DND-41 (cell line): ENCODE measurements around the gene SMIM31.

Experiments used
- ATAC-seq: fragments of 200-7000 bp; cut with Tn5 transposase; 3 replicates; pipeline ENCODE4 v1.9.1; 2021; ENCODE audit warnings: low read depth; ENCODE audit not compliant: insufficient read depth
- DNase-seq: peaks from one replicate; pipeline ENCODE4 v3.0.0-alpha.2; 2020
- H2AFZ ChIP-seq: 2 replicates; pipeline ENCODE4 v1.6.0; 2012; ENCODE audit warnings: low read depth, low read length
- H3K27ac ChIP-seq: 2 replicates; pipeline ENCODE4 v1.5.1; 2012; ENCODE audit warnings: low read length, inconsistent platforms
- H3K27me3 ChIP-seq: fragments of 200-600 bp; sonication (generic); 2 replicates; pipeline ENCODE4 v1.6.0; 2012; ENCODE audit warnings: low read length, mild to moderate bottlenecking, inconsistent platforms; ENCODE audit not compliant: insufficient read depth, poor library complexity
- H3K36me3 ChIP-seq: 2 replicates; pipeline ENCODE4 v1.5.1; 2012; ENCODE audit warnings: low read length, inconsistent platforms; ENCODE audit not compliant: insufficient read depth
- H3K4me1 ChIP-seq: 2 replicates; pipeline ENCODE4 v1.5.1; 2012; ENCODE audit warnings: mild to moderate bottlenecking, low read length; ENCODE audit not compliant: insufficient read depth
- H3K4me2 ChIP-seq: 2 replicates; pipeline ENCODE4 v1.6.0; 2012; ENCODE audit warnings: mild to moderate bottlenecking, moderate library complexity, low read length, inconsistent platforms; ENCODE audit not compliant: insufficient read depth
- H3K4me3 ChIP-seq, 2 experiments: fragments of 200-600 bp in 1 of 2; shearing (Covaris generic) in 1 of 2; 2 replicates each; pipeline ENCODE4 v1.5.1; 2012 to 2016; ENCODE audit warnings: inconsistent platforms in 2 of 2, low read length in 2 of 2, mild to moderate bottlenecking in 2 of 2, low read depth in 1 of 2, moderate library complexity in 1 of 2
- H3K79me2 ChIP-seq: 2 replicates; pipeline ENCODE4 v1.6.0; 2012; ENCODE audit warnings: low read length, inconsistent platforms; ENCODE audit not compliant: insufficient read depth
- H3K9ac ChIP-seq: 2 replicates; pipeline ENCODE4 v1.6.0; 2012; ENCODE audit warnings: low read depth, mild to moderate bottlenecking, inconsistent platforms, low read length, moderate library complexity
- H3K9me3 ChIP-seq: 2 replicates; pipeline ENCODE4 v1.5.1; 2012; ENCODE audit warnings: low read length, moderate library complexity, mild to moderate bottlenecking, inconsistent platforms; ENCODE audit not compliant: insufficient read depth, severe bottlenecking
- H4K20me1 ChIP-seq: 2 replicates; pipeline ENCODE4 v1.6.0; 2012; ENCODE audit warnings: low read length; ENCODE audit not compliant: insufficient read depth
- EZH2 ChIP-seq: IDR thresholded peaks from 3 replicates; pipeline ENCODE4 v1.6.1; 2012; ENCODE audit warnings: borderline replicate concordance, low read depth, mild to moderate bottlenecking, moderate library complexity, low read length, inconsistent platforms; ENCODE audit not compliant: severe bottlenecking
- TF ChIP-seq, protein P1 (sequence below): IDR thresholded peaks from 2 replicates; pipeline ENCODE4 v1.5.1; 2012; ENCODE audit warnings: borderline replicate concordance, low read length, moderate library complexity, mild to moderate bottlenecking; ENCODE audit not compliant: poor library complexity, severe bottlenecking; ENCODE audit errors: extremely low read depth

The SMIM31 gene

DNA sequence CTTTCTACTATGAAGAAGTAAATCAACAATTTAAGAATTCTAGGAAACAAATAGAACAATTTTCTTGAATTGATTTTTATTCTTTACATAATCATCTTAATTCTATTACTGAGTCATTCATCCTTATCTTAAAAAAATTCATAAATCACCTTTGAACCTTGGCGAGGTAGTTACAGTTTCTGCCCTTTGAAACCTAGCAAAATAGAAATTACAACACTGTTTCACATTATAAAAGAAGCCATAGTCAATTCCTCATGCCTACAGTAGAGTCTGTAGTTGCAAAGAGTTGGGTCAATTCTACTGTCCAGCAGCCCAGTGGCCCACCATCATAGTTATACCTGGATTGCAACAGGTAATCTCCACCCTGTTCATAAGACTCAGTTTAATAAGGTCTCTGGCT lies 7.3 kb downstream of the SMIM31 start:
- DNase-seq, result no peak
- Histone ChIP-seq H3K27me3 (no peaks in the 10 kb centered on the region), H3K4me1 (no peaks in the 10 kb centered on the region), H3K9ac (no peak overlapping the region), H3K4me3 (no peak overlapping the region), H3K9me3 (no peaks in the 10 kb centered on the region), H3K27ac (no peak overlapping the region), H2AFZ (no peak overlapping the region), H3K36me3 (no peaks in the 10 kb centered on the region), H3K79me2 (no peaks in the 10 kb centered on the region), H3K4me2 (no peak overlapping the region), H4K20me1 (no peaks in the 10 kb centered on the region)
- TF ChIP-seq, protein P1, sequence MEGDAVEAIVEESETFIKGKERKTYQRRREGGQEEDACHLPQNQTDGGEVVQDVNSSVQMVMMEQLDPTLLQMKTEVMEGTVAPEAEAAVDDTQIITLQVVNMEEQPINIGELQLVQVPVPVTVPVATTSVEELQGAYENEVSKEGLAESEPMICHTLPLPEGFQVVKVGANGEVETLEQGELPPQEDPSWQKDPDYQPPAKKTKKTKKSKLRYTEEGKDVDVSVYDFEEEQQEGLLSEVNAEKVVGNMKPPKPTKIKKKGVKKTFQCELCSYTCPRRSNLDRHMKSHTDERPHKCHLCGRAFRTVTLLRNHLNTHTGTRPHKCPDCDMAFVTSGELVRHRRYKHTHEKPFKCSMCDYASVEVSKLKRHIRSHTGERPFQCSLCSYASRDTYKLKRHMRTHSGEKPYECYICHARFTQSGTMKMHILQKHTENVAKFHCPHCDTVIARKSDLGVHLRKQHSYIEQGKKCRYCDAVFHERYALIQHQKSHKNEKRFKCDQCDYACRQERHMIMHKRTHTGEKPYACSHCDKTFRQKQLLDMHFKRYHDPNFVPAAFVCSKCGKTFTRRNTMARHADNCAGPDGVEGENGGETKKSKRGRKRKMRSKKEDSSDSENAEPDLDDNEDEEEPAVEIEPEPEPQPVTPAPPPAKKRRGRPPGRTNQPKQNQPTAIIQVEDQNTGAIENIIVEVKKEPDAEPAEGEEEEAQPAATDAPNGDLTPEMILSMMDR, result no peak
- no peak for TF ChIP-seq EZH2
- no peak for ATAC-seq

DNA sequence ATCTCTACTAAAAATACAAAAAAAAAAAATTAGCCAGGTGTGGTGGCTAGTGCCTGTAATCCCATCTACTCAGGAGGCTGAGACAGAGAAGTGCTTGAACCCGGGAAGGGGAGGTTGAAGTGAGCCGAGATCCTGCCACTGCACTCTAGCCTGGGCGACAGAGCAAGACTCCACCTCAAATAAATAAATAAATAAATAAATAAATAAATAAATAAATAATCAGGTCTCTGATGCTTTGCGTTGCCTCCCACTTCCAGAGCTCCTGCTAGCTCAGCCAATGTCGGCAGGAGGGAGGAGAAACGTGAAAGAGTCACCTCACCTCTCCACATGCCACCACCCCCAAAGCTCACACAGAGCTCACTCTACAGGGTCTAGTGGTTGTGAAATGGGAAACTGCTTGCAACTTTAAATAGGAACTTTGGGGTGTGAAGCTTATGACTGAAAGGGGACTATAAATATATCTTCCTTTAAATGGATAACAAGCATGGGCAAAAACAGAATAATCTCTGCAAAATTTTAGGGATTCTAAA lies 7.9 kb downstream of the SMIM31 start:
- Histone ChIP-seq H3K4me1 (no peaks in the 10 kb centered on the region), H3K27ac (no peak overlapping the region), H3K4me3 (no peak overlapping the region), H3K9ac (no peak overlapping the region), H3K36me3 (no peaks in the 10 kb centered on the region), H4K20me1 (no peaks in the 10 kb centered on the region), H3K79me2 (no peaks in the 10 kb centered on the region), H3K27me3 (no peaks in the 10 kb centered on the region), H2AFZ (no peak overlapping the region), H3K4me2 (no peak overlapping the region), H3K9me3 (no peaks in the 10 kb centered on the region)
- DNase-seq, result no peak
- TF ChIP-seq, protein P1, result no peak
- no peak for TF ChIP-seq EZH2
- no peak for ATAC-seq

DNA sequence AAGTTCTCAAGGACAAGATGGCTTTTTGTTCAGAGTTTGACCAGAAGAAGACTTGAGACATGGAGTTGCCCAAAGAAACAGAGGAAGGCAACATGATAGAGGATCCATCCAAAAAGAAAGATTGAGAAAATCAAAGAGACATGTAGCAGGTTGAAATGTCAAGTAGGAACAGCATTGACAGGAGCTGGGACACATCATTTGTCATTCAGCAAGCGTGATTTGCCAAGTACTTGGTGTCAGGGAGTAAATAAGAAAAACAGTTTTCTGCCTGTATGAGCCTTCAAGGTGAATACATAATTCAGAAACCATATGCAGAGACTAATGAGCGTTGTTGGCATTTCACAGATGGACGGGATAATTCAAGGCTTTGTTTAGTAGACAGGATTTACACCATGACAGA lies 11.2 kb downstream of the SMIM31 start:
- DNase-seq (no peak), ATAC-seq (no peak)
- no peak overlapping the region for H3K4me2 ChIP-seq
- H3K9ac ChIP-seq, result no peak overlapping the region
- H3K27ac ChIP-seq, result no peak overlapping the region
- H3K9me3 ChIP-seq, result no peaks in the 10 kb centered on the region
- no peak overlapping the region for H2AFZ ChIP-seq
- H4K20me1 ChIP-seq, result no peaks in the 10 kb centered on the region
- H3K27me3 ChIP-seq, result no peaks in the 10 kb centered on the region
- no peaks in the 10 kb centered on the region for H3K4me1 ChIP-seq
- H3K4me3 ChIP-seq, result no peak overlapping the region
- no peak for TF ChIP-seq EZH2
- TF ChIP-seq, protein P1, result no peak
- no peaks in the 10 kb centered on the region for H3K36me3 ChIP-seq
- H3K79me2 ChIP-seq, result no peaks in the 10 kb centered on the region

DNA sequence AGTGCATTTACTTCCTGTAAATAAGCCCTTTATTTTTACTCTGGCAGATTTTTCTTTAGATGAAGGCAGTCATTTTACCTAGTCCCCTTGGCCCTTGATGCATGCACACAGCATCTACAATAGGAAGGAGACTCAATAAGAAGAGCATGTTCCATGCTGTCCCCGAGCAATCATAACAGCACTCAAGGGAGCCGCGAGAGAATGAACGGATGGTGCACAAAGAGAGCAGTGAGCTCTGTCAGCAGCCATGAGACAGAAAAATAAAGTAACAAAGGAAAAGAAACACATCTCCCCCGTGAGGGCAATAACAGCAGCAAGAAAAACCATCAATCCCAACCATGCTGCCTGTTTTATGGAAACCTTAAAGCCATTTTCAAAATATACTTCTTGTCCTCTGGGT lies 11.9 kb downstream of the SMIM31 start:
- Histone ChIP-seq H2AFZ (no peak overlapping the region), H3K36me3 (no peaks in the 10 kb centered on the region), H3K79me2 (no peaks in the 10 kb centered on the region), H3K9me3 (no peaks in the 10 kb centered on the region), H3K9ac (no peak overlapping the region), H3K4me3 (no peak overlapping the region), H4K20me1 (no peaks in the 10 kb centered on the region), H3K27ac (no peak overlapping the region), H3K4me1 (no peaks in the 10 kb centered on the region), H3K4me2 (no peak overlapping the region), H3K27me3 (no peaks in the 10 kb centered on the region)
- DNase-seq (no peak), ATAC-seq (no peak)
- TF ChIP-seq, protein P1, result no peak
- TF ChIP-seq EZH2, result no peak
